WTC11 (cell line): ENCODE results near the gene DHDDS. TPM values are rescaled to one million over a fixed set of nuclear protein-coding genes. Genes with fewer than 3 reads are reported as not detected.

Source experiments
- ATAC-seq: fragments of 200-7000 bp; cut with Tn5 transposase; 2 replicates; pipeline ENCODE4 v1.10.0; 2021; ENCODE audit warnings: mild to moderate bottlenecking, moderate library complexity
- Bru-seq: library from RNA; stranded (reverse); fragments of 400-500 nt; gene quantifications from one replicate; lab custom pipeline; 2021; lab: Mats Ljungman, UMichigan
- CTCF ChIA-PET: fragments of 300-600 bp; sonication (Branson Sonifier 250); formaldehyde crosslinking; loops from one replicate; lab custom pipeline; 2021; ENCODE audit warnings: antibody characterized with exemption; lab: Charles Lee
- POLR2A ChIA-PET: fragments of 350-600 bp; sonication (Branson Sonifier 250); formaldehyde crosslinking; loops from one replicate; lab custom pipeline; 2021; ENCODE audit warnings: antibody characterized with exemption; lab: Charles Lee
- DNase-seq: peaks from one replicate; pipeline ENCODE4 v3.0.0; 2021; ENCODE audit warnings: low spot score
- H3K27ac Mint-ChIP-seq: 2 replicates; pipeline ENCODE4 v1.8.0; 2021; ENCODE audit warnings: mixed read lengths
- H3K27me3 Mint-ChIP-seq: 2 replicates; pipeline ENCODE4 v1.8.0; 2021; ENCODE audit warnings: low read depth, mild to moderate bottlenecking, moderate library complexity, mixed read lengths
- H3K36me3 Mint-ChIP-seq: 2 replicates; pipeline ENCODE4 v1.8.0; 2021; ENCODE audit warnings: mixed read lengths
- H3K4me1 Mint-ChIP-seq: 2 replicates; pipeline ENCODE4 v1.8.0; 2022; ENCODE audit warnings: mixed read lengths
- H3K4me3 Mint-ChIP-seq: 2 replicates; pipeline ENCODE4 v1.8.0; 2021; ENCODE audit warnings: mild to moderate bottlenecking, moderate library complexity, mixed read lengths
- H3K9me3 Mint-ChIP-seq: 2 replicates; pipeline ENCODE4 v1.8.0; 2021; ENCODE audit warnings: mixed read lengths
- ELF4 ChIP-seq: sonication (generic); formaldehyde crosslinking; IDR thresholded peaks from 2 replicates; pipeline ENCODE4 v1.8.1; 2022; ENCODE audit warnings: low read depth, mild to moderate bottlenecking, moderate library complexity, missing genetic modification reagents
- EMX1 ChIP-seq: fragments of 250-450 bp; sonication (Bioruptor Pico); IDR thresholded peaks from 2 replicates; pipeline ENCODE4 v1.8.0; 2021; ENCODE audit warnings: mild to moderate bottlenecking
- FOXP1 ChIP-seq: sonication (generic); formaldehyde crosslinking; IDR thresholded peaks from 2 replicates; pipeline ENCODE4 v1.8.0; 2022; ENCODE audit warnings: missing genetic modification reagents, mild to moderate bottlenecking, moderate library complexity, borderline replicate concordance
- GTF2I ChIP-seq: fragments of 250-450 bp; sonication (Bioruptor Pico); conservative IDR thresholded peaks from 2 replicates; pipeline ENCODE4 v1.4.0; 2021; ENCODE audit warnings: mild to moderate bottlenecking
- JAZF1 ChIP-seq: fragments of 250-450 bp; sonication (Bioruptor Pico); IDR thresholded peaks from 2 replicates; pipeline ENCODE4 v1.9.0; 2021; ENCODE audit warnings: moderate library complexity, mild to moderate bottlenecking, inconsistent platforms
- NFE2L1 ChIP-seq: sonication (generic); formaldehyde crosslinking; IDR thresholded peaks from 2 replicates; pipeline ENCODE4 v1.8.1; 2023; ENCODE audit warnings: missing genetic modification reagents
- NR2C2 ChIP-seq: sonication (generic); formaldehyde crosslinking; IDR thresholded peaks from 2 replicates; pipeline ENCODE4 v1.8.0; 2022; ENCODE audit warnings: mild to moderate bottlenecking, missing genetic modification reagents
- OVOL2 ChIP-seq: fragments of 250-450 bp; sonication (Bioruptor Pico); IDR thresholded peaks from 2 replicates; pipeline ENCODE4 v1.9.0; 2021; ENCODE audit warnings: mild to moderate bottlenecking, borderline replicate concordance
- SOX15 ChIP-seq: fragments of 250-450 bp; sonication (Bioruptor Pico); IDR thresholded peaks from 2 replicates; pipeline ENCODE4 v1.9.0; 2021; ENCODE audit warnings: mild to moderate bottlenecking
- TEAD1 ChIP-seq: sonication (generic); formaldehyde crosslinking; IDR thresholded peaks from 2 replicates; pipeline ENCODE4 v1.8.0; 2022; ENCODE audit warnings: mild to moderate bottlenecking, missing genetic modification reagents
- ZBTB21 ChIP-seq: sonication (generic); formaldehyde crosslinking; IDR thresholded peaks from 2 replicates; pipeline ENCODE4 v1.8.1; 2023; ENCODE audit warnings: mild to moderate bottlenecking, missing genetic modification reagents, borderline replicate concordance
- ZNF232 ChIP-seq: sonication (generic); formaldehyde crosslinking; IDR thresholded peaks from 2 replicates; pipeline ENCODE4 v1.8.0; 2022; ENCODE audit warnings: mild to moderate bottlenecking, missing genetic modification reagents
- ZNF317 ChIP-seq: sonication (generic); formaldehyde crosslinking; IDR thresholded peaks from 2 replicates; pipeline ENCODE4 v1.8.1; 2023; ENCODE audit warnings: low read depth, mild to moderate bottlenecking, moderate library complexity, missing genetic modification reagents, borderline replicate concordance
- ZNF423 ChIP-seq: fragments of 250-450 bp; sonication (Bioruptor Pico); IDR thresholded peaks from 2 replicates; pipeline ENCODE4 v2.1.2; 2022; ENCODE audit warnings: mild to moderate bottlenecking, moderate library complexity
- ZNF671 ChIP-seq: fragments of 250-450 bp; sonication (Bioruptor Pico); IDR thresholded peaks from 2 replicates; pipeline ENCODE4 v1.8.0; 2021; ENCODE audit warnings: mild to moderate bottlenecking
- long read RNA-seq, 3 experiments: library from RNA in 1 of 3; library from capped mRNA in 1 of 3; library from polyadenylated mRNA in 1 of 3; unstranded in 2 of 3; stranded (forward) in 1 of 3; transcript quantifications; one replicate each; pipeline ENCODE4 v2.0.0, GENCODE V29; 2021
- total RNA-seq: library from RNA; stranded (reverse); gene quantifications from 3 replicates; pipeline ENCODE4 v1.2.3, GENCODE V29; 2021
- TF ChIP-seq, protein P1 (sequence below): sonication (generic); formaldehyde crosslinking; IDR thresholded peaks from 2 replicates; pipeline ENCODE4 v1.8.0; 2022; ENCODE audit warnings: missing genetic modification reagents
- TF ChIP-seq, protein P2 (sequence below): sonication (generic); formaldehyde crosslinking; IDR thresholded peaks from 2 replicates; pipeline ENCODE4 v1.8.1; 2022; ENCODE audit warnings: low read depth, missing genetic modification reagents, borderline replicate concordance
- TF ChIP-seq, protein P3 (sequence below): sonication (generic); formaldehyde crosslinking; IDR thresholded peaks from 2 replicates; pipeline ENCODE4 v1.8.1; 2023; ENCODE audit warnings: mild to moderate bottlenecking, missing genetic modification reagents, borderline replicate concordance
- TF ChIP-seq, protein P4 (sequence below): sonication (generic); formaldehyde crosslinking; conservative IDR thresholded peaks from 2 replicates; pipeline ENCODE4 v1.8.1; 2023; ENCODE audit warnings: mild to moderate bottlenecking, low read depth, missing genetic modification reagents, moderate library complexity
- TF ChIP-seq, protein P5 (sequence below): sonication (generic); formaldehyde crosslinking; IDR thresholded peaks from 2 replicates; pipeline ENCODE4 v1.8.0; 2022; ENCODE audit warnings: mild to moderate bottlenecking, missing genetic modification reagents

Gene DHDDS, protein sequence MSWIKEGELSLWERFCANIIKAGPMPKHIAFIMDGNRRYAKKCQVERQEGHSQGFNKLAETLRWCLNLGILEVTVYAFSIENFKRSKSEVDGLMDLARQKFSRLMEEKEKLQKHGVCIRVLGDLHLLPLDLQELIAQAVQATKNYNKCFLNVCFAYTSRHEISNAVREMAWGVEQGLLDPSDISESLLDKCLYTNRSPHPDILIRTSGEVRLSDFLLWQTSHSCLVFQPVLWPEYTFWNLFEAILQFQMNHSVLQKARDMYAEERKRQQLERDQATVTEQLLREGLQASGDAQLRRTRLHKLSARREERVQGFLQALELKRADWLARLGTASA
- total RNA-seq, result 44.9 to 55.4 TPM (median 47.1 TPM) in 3 replicates
- Bru-seq, nascent RNA, result percentile 75 among the genes with signal in this experiment
- long read RNA-seq, experiment 1, transcript DHDDS-201 (9 exons, 1,403 nt), result major isoform, 44 of 199 reads
- long read RNA-seq, experiment 1, transcript DHDDS-202 (9 exons, 3,245 nt), result minor isoform, 11 of 199 reads
- long read RNA-seq, experiment 1, partial matches to known transcripts, result 44 of 199 reads
- long read RNA-seq, experiment 1, other reads (novel, unspliced or antisense), result 93 of 199 reads
- long read RNA-seq, experiment 2, transcript DHDDS-201 (9 exons, 1,403 nt), result major isoform, 8 of 36 reads
- long read RNA-seq, experiment 2, partial matches to known transcripts, result 17 of 36 reads
- long read RNA-seq, experiment 2, other reads (novel, unspliced or antisense), result 7 of 36 reads
- long read RNA-seq, experiment 3, transcript DHDDS-201 (9 exons, 1,403 nt), result major isoform, 9 of 23 reads
- long read RNA-seq, experiment 3, partial matches to known transcripts, result 3 of 23 reads
- long read RNA-seq, experiment 3, other reads (novel, unspliced or antisense), result 6 of 23 reads

DNA sequence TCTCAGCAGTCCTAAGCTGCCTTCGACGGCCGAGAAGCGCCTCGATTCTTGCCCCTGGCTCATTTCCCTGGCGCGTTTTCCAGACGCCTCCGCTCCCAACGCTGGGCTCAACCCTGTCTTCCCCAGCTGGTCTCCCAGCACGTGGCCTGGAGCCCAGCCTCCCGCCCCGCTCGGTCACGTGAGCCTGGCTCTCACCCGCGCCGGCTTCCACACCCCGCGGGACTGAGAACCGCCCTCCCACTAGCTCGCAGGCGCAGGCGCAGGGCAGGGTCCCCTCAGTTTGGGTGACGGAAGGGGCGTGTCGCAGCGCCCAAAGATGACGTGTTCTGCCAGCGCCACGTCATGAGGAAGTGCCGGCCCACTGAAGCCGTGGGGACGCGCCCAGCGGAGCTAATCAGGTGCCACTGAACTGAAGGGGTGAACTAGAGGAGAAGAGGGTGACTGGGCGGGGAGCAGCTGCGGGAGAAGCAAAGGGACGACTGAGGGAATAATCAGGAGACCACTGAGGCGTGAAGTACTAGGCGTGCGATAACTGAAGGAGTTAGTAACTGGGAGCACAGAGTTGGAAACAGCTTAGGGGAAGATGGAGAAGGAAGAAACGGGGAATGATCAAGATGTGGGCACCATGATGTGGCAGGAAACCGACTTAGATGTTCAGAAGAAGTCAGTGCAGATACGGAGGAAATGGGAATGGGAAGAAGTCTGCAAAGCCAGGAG lies at the start of gene DHDDS:
TSS of gene DHDDS (plus strand) at position 343 of the 717 bp plus-strand sequence. CDS start 625 bp downstream, outside the sequence.
- peak within 1 kb of the TSS; percentile 97 for H3K27ac Mint-ChIP-seq
- ATAC-seq, result peak; percentile 87
- no peaks in the 10 kb centered on the region for H3K27me3 Mint-ChIP-seq
- CTCF ChIA-PET, result interaction anchor here (1.0 to 2.4 kb wide), 6 partner anchors 14 to 199 kb away, joined by 3 to 39 read pairs (median 10); partner anchors contain the start of gene LIN28A
- POLR2A ChIA-PET, result interaction anchor here (0.5 to 2.0 kb wide), 9 partner anchors 11 to 558 kb away, joined by 3 to 25 read pairs (median 6); partner anchors contain the start of genes HMGN2 and LIN28A
- H3K9me3 Mint-ChIP-seq, result no peaks in the 10 kb centered on the region
- H3K36me3 Mint-ChIP-seq, result peaks cover 16% of the 10 kb centered on the region
- peaks cover 44% of the 10 kb centered on the region for H3K4me1 Mint-ChIP-seq
- H3K4me3 Mint-ChIP-seq, result peak within 1 kb of the TSS; percentile 96
- DNase-seq, result peak; percentile 97
- no peak for TF ChIP-seq ELF4 (CRISPR knock-in tag)
- peak; percentile 25; the same call in 1 of the 2 replicates for TF ChIP-seq ZNF671 (CRISPR knock-in tag)
- TF ChIP-seq, protein P1, sequence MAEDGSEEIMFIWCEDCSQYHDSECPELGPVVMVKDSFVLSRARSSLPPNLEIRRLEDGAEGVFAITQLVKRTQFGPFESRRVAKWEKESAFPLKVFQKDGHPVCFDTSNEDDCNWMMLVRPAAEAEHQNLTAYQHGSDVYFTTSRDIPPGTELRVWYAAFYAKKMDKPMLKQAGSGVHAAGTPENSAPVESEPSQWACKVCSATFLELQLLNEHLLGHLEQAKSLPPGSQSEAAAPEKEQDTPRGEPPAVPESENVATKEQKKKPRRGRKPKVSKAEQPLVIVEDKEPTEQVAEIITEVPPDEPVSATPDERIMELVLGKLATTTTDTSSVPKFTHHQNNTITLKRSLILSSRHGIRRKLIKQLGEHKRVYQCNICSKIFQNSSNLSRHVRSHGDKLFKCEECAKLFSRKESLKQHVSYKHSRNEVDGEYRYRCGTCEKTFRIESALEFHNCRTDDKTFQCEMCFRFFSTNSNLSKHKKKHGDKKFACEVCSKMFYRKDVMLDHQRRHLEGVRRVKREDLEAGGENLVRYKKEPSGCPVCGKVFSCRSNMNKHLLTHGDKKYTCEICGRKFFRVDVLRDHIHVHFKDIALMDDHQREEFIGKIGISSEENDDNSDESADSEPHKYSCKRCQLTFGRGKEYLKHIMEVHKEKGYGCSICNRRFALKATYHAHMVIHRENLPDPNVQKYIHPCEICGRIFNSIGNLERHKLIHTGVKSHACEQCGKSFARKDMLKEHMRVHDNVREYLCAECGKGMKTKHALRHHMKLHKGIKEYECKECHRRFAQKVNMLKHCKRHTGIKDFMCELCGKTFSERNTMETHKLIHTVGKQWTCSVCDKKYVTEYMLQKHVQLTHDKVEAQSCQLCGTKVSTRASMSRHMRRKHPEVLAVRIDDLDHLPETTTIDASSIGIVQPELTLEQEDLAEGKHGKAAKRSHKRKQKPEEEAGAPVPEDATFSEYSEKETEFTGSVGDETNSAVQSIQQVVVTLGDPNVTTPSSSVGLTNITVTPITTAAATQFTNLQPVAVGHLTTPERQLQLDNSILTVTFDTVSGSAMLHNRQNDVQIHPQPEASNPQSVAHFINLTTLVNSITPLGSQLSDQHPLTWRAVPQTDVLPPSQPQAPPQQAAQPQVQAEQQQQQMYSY, result no peak
- TF ChIP-seq JAZF1, result no peak
- TF ChIP-seq, protein P2, sequence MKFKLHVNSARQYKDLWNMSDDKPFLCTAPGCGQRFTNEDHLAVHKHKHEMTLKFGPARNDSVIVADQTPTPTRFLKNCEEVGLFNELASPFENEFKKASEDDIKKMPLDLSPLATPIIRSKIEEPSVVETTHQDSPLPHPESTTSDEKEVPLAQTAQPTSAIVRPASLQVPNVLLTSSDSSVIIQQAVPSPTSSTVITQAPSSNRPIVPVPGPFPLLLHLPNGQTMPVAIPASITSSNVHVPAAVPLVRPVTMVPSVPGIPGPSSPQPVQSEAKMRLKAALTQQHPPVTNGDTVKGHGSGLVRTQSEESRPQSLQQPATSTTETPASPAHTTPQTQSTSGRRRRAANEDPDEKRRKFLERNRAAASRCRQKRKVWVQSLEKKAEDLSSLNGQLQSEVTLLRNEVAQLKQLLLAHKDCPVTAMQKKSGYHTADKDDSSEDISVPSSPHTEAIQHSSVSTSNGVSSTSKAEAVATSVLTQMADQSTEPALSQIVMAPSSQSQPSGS (CRISPR knock-in tag), result no peak
- peak; percentile 63 for TF ChIP-seq NR2C2 (CRISPR knock-in tag)
- peak; percentile 97 for TF ChIP-seq FOXP1
- TF ChIP-seq ZNF423, result peak; percentile 35; the same call in 1 of the 2 replicates
- TF ChIP-seq NFE2L1 (CRISPR knock-in tag), result peak; percentile 66; the same call in 1 of the 2 replicates
- no peak for TF ChIP-seq SOX15 (CRISPR knock-in tag)
- TF ChIP-seq EMX1, result 0 out of 2 replicates have a peak, but pooled peaks have one; percentile 83
- TF ChIP-seq, protein P3, sequence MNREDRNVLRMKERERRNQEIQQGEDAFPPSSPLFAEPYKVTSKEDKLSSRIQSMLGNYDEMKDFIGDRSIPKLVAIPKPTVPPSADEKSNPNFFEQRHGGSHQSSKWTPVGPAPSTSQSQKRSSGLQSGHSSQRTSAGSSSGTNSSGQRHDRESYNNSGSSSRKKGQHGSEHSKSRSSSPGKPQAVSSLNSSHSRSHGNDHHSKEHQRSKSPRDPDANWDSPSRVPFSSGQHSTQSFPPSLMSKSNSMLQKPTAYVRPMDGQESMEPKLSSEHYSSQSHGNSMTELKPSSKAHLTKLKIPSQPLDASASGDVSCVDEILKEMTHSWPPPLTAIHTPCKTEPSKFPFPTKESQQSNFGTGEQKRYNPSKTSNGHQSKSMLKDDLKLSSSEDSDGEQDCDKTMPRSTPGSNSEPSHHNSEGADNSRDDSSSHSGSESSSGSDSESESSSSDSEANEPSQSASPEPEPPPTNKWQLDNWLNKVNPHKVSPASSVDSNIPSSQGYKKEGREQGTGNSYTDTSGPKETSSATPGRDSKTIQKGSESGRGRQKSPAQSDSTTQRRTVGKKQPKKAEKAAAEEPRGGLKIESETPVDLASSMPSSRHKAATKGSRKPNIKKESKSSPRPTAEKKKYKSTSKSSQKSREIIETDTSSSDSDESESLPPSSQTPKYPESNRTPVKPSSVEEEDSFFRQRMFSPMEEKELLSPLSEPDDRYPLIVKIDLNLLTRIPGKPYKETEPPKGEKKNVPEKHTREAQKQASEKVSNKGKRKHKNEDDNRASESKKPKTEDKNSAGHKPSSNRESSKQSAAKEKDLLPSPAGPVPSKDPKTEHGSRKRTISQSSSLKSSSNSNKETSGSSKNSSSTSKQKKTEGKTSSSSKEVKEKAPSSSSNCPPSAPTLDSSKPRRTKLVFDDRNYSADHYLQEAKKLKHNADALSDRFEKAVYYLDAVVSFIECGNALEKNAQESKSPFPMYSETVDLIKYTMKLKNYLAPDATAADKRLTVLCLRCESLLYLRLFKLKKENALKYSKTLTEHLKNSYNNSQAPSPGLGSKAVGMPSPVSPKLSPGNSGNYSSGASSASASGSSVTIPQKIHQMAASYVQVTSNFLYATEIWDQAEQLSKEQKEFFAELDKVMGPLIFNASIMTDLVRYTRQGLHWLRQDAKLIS (CRISPR knock-in tag), result peak; percentile 97
- peak; percentile 84; the same call in 1 of the 2 replicates for TF ChIP-seq TEAD1
- TF ChIP-seq, protein P4, sequence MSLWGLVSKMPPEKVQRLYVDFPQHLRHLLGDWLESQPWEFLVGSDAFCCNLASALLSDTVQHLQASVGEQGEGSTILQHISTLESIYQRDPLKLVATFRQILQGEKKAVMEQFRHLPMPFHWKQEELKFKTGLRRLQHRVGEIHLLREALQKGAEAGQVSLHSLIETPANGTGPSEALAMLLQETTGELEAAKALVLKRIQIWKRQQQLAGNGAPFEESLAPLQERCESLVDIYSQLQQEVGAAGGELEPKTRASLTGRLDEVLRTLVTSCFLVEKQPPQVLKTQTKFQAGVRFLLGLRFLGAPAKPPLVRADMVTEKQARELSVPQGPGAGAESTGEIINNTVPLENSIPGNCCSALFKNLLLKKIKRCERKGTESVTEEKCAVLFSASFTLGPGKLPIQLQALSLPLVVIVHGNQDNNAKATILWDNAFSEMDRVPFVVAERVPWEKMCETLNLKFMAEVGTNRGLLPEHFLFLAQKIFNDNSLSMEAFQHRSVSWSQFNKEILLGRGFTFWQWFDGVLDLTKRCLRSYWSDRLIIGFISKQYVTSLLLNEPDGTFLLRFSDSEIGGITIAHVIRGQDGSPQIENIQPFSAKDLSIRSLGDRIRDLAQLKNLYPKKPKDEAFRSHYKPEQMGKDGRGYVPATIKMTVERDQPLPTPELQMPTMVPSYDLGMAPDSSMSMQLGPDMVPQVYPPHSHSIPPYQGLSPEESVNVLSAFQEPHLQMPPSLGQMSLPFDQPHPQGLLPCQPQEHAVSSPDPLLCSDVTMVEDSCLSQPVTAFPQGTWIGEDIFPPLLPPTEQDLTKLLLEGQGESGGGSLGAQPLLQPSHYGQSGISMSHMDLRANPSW, result no peak
- no peak for TF ChIP-seq ZNF232 (CRISPR knock-in tag)
- peak; percentile 70; the same call in 1 of the 2 replicates for TF ChIP-seq ZBTB21
- TF ChIP-seq, protein P5, sequence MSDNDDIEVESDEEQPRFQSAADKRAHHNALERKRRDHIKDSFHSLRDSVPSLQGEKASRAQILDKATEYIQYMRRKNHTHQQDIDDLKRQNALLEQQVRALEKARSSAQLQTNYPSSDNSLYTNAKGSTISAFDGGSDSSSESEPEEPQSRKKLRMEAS (CRISPR knock-in tag), result peak; percentile 100
- TF ChIP-seq GTF2I (CRISPR knock-in tag), result no peak
- TF ChIP-seq OVOL2 (CRISPR knock-in tag), result no peak
- TF ChIP-seq ZNF317 (CRISPR knock-in tag), result no peak
